Panc1 (cell line): ENCODE measurements around the gene ASPHD1. TPM values are rescaled to one million over a fixed set of nuclear protein-coding genes. Genes with fewer than 3 reads are reported as not detected.

Source experiments
- ATAC-seq: fragments of 200-7000 bp; cut with Tn5 transposase; 2 replicates; pipeline ENCODE4 v1.9.1; 2020; ENCODE audit warnings: mild to moderate bottlenecking, moderate library complexity
- BruUV-seq: library from RNA; stranded (reverse); fragments of 400-500 nt; replicated peaks from 2 replicates; lab custom pipeline; 2021; lab: Mats Ljungman, UMichigan
- CTCF ChIA-PET: fragments of 300-600 bp; sonication (Branson Sonifier 250); formaldehyde crosslinking; loops from one replicate; lab custom pipeline; 2022; ENCODE audit warnings: antibody characterized with exemption; lab: Charles Lee
- POLR2A ChIA-PET: fragments of 300-600 bp; sonication (Branson Sonifier 250); formaldehyde crosslinking; loops from one replicate; lab custom pipeline; 2022; ENCODE audit warnings: antibody characterized with exemption; lab: Charles Lee
- DNase-seq: peaks from one replicate; pipeline ENCODE4 v3.0.0-alpha.2; 2010; ENCODE audit warnings: low read depth, low spot score
- H3K27ac ChIP-seq: 2 replicates; pipeline ENCODE4 v1.5.1; 2011; ENCODE audit warnings: mild to moderate bottlenecking, low read length, inconsistent platforms
- H3K27me3 ChIP-seq: fragments of 200-500 bp; sonication (Bioruptor generic); 2 replicates; pipeline ENCODE4 v1.6.0; 2014; ENCODE audit warnings: low read length, inconsistent platforms; ENCODE audit not compliant: control insufficient read depth, insufficient read depth
- H3K36me3 ChIP-seq: fragments of 200-500 bp; sonication (Bioruptor generic); 2 replicates; pipeline ENCODE4 v1.5.1; 2014; ENCODE audit warnings: inconsistent platforms, mild to moderate bottlenecking, low read length, moderate library complexity; ENCODE audit not compliant: control insufficient read depth, insufficient read depth
- H3K4me1 ChIP-seq: 2 replicates; pipeline ENCODE4 v1.5.1; 2011; ENCODE audit warnings: inconsistent platforms, mild to moderate bottlenecking, low read length, moderate library complexity; ENCODE audit not compliant: control insufficient read depth, insufficient read depth
- H3K4me3 ChIP-seq, 2 experiments: 2 replicates each; pipeline ENCODE4 v1.5.1; 2011 to 2012; ENCODE audit warnings: low read depth in 2 of 2, low read length in 2 of 2, mild to moderate bottlenecking in 2 of 2, inconsistent platforms in 1 of 2, moderate library complexity in 1 of 2
- H3K9me3 ChIP-seq: fragments of 200-500 bp; sonication (Bioruptor generic); 2 replicates; pipeline ENCODE4 v1.5.1; 2014; ENCODE audit warnings: low read depth, mild to moderate bottlenecking, inconsistent platforms, low read length, moderate library complexity; ENCODE audit not compliant: control insufficient read depth, insufficient read depth
- POLR2AphosphoS5 ChIP-seq: IDR thresholded peaks from 2 replicates; pipeline ENCODE4 v1.6.1; 2012; ENCODE audit warnings: mild to moderate bottlenecking, low read depth, low read length, moderate library complexity
- SIN3A ChIP-seq: IDR thresholded peaks from 2 replicates; pipeline ENCODE4 v1.6.1; 2012; ENCODE audit warnings: low read depth, mild to moderate bottlenecking, low read length, moderate library complexity, borderline replicate concordance; ENCODE audit not compliant: insufficient read depth
- TCF7L2 ChIP-seq: IDR thresholded peaks from 2 replicates; pipeline ENCODE4 v1.6.1; 2011; ENCODE audit warnings: mild to moderate bottlenecking, low read depth, low read length, inconsistent platforms
- in situ Hi-C: cut with HindIII; loops from 2 replicates; pipeline ENCODE4 v1.10.0; 2016; ENCODE audit warnings: low sequenced_read_pairs, low pct_unique_long_range_greater_than_20kb
- intact Hi-C: fragments of 100-400 bp; cut with micrococcal nuclease; formaldehyde crosslinking; loops from one replicate; pipeline ENCODE4 v1.10.0; 2022; ENCODE audit not compliant: unreplicated experiment
- total RNA-seq: library from RNA; stranded (reverse); gene quantifications from one replicate; pipeline ENCODE4 v1.2.1, GENCODE V29; 2021; ENCODE audit not compliant: unreplicated experiment
- TF ChIP-seq, protein P1 (sequence below): fragments of 450-650 bp; IDR thresholded peaks from 2 replicates; pipeline ENCODE4 v1.5.1; 2017; ENCODE audit warnings: mild to moderate bottlenecking
- TF ChIP-seq, protein P2 (sequence below), 2 experiments: IDR thresholded peaks; 2 replicates each; pipeline ENCODE4 v1.6.1; 2011 to 2012; ENCODE audit warnings: low read depth in 2 of 2, control low read depth in 1 of 2, low read length in 1 of 2, mild to moderate bottlenecking in 1 of 2, moderate library complexity in 1 of 2; ENCODE audit not compliant: insufficient read depth in 1 of 2

ASPHD1 gene
- total RNA-seq, 1 experiment from 2014 or later = 87.0 TPM

DNA sequence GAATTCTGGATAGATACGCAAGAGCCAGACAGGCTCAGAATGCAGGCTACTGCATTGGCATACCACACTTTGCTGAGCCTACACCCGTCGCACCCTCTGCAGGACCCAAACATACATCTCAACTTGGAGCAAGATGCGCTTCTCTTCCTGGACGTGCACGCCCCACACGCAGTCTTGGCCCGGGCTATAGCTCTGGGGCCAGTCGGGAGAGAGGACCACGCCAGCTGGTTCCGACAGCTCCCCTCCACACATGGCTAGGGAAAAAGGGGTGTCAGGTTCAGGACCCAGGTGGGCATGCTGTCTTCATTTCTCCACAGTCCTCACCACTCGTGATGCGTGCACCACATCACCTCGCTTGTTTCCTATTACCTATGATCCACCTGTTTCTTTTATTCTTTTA, 22.1 kb upstream of the ASPHD1 start:
- intact Hi-C loops = no loop called here
- no peaks in the 10 kb centered on the region for H3K4me1 ChIP-seq

DNA sequence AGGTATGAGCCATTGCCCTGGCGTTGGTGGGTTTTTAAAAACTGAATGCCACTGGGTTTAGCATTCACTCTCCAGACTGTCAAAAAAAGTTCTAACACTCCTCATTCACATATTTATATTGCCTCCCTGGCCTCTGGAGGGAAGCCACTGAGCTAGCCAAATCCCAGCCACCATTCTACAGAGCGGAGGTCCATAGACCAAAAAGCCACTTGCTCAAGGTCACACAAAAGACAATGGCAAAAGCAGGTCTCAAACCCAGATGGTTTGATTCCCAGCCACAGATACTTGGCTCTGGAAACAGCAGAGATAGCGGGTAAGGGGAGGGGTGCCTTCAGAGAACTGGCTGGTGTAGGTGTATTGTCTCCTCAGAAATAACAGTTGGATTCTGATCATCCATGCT, 19.2 kb upstream of the ASPHD1 start:
- Histone ChIP-seq H3K4me1 (no peaks in the 10 kb centered on the region), H3K4me3 (no peak overlapping the region), H3K9me3 (no peaks in the 10 kb centered on the region), H3K27me3 (no peaks in the 10 kb centered on the region), H3K27ac (no peak overlapping the region), H3K36me3 (no peaks in the 10 kb centered on the region)
- TF ChIP-seq, protein P1, sequence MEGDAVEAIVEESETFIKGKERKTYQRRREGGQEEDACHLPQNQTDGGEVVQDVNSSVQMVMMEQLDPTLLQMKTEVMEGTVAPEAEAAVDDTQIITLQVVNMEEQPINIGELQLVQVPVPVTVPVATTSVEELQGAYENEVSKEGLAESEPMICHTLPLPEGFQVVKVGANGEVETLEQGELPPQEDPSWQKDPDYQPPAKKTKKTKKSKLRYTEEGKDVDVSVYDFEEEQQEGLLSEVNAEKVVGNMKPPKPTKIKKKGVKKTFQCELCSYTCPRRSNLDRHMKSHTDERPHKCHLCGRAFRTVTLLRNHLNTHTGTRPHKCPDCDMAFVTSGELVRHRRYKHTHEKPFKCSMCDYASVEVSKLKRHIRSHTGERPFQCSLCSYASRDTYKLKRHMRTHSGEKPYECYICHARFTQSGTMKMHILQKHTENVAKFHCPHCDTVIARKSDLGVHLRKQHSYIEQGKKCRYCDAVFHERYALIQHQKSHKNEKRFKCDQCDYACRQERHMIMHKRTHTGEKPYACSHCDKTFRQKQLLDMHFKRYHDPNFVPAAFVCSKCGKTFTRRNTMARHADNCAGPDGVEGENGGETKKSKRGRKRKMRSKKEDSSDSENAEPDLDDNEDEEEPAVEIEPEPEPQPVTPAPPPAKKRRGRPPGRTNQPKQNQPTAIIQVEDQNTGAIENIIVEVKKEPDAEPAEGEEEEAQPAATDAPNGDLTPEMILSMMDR = no peak
- no peak for TF ChIP-seq TCF7L2
- no peak for TF ChIP-seq SIN3A
- TF ChIP-seq, protein P2, sequence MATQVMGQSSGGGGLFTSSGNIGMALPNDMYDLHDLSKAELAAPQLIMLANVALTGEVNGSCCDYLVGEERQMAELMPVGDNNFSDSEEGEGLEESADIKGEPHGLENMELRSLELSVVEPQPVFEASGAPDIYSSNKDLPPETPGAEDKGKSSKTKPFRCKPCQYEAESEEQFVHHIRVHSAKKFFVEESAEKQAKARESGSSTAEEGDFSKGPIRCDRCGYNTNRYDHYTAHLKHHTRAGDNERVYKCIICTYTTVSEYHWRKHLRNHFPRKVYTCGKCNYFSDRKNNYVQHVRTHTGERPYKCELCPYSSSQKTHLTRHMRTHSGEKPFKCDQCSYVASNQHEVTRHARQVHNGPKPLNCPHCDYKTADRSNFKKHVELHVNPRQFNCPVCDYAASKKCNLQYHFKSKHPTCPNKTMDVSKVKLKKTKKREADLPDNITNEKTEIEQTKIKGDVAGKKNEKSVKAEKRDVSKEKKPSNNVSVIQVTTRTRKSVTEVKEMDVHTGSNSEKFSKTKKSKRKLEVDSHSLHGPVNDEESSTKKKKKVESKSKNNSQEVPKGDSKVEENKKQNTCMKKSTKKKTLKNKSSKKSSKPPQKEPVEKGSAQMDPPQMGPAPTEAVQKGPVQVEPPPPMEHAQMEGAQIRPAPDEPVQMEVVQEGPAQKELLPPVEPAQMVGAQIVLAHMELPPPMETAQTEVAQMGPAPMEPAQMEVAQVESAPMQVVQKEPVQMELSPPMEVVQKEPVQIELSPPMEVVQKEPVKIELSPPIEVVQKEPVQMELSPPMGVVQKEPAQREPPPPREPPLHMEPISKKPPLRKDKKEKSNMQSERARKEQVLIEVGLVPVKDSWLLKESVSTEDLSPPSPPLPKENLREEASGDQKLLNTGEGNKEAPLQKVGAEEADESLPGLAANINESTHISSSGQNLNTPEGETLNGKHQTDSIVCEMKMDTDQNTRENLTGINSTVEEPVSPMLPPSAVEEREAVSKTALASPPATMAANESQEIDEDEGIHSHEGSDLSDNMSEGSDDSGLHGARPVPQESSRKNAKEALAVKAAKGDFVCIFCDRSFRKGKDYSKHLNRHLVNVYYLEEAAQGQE (IDR thresholded peaks at IDR 0.05; ENCODE audit: insufficient read depth in 1 of 2, low read depth in 2 of 2, low read length in 1 of 2) = no peak
- TF ChIP-seq POLR2AphosphoS5 = no peak
- no peak for ATAC-seq
- intact Hi-C loops (no loop called here), in situ Hi-C loops (no loop called here)
- DNase-seq = no peak
- no TSS peak for BruUV-seq
- POLR2A ChIA-PET = no interaction called here
- CTCF ChIA-PET = interaction anchor here (0.5 to 0.6 kb wide), 2 partner anchors 33 to 110 kb away, joined by 3 to 4 read pairs; no protein-coding TSS in a partner anchor

More for the DNA sequence above, 22.1 kb upstream of the ASPHD1 start:
- no TSS peak for BruUV-seq
- in situ Hi-C loops = no loop called here
- POLR2A ChIA-PET = interaction anchor here (0.7 kb wide), 1 partner anchor 22 kb away, joined by 7 read pairs; the partner anchor contains the start of gene ASPHD1
- H3K9me3 ChIP-seq = no peaks in the 10 kb centered on the region
- CTCF ChIA-PET = interaction anchor here (0.7 kb wide), 1 partner anchor 29 kb away, joined by 4 read pairs; no protein-coding TSS in a partner anchor
- TF ChIP-seq, protein P1 = no peak
- TF ChIP-seq TCF7L2 (no peak), SIN3A (no peak), POLR2AphosphoS5 (no peak)
- TF ChIP-seq, protein P2 (IDR thresholded peaks at IDR 0.05; ENCODE audit: insufficient read depth in 1 of 2, low read depth in 2 of 2, low read length in 1 of 2) = no peak
- no peaks in the 10 kb centered on the region for H3K27me3 ChIP-seq
- ATAC-seq = 0 out of 2 replicates have a peak, but pooled peaks have one; percentile 28
- H3K36me3 ChIP-seq = no peaks in the 10 kb centered on the region
- no peak overlapping the region for H3K27ac ChIP-seq
- DNase-seq = no peak
- H3K4me3 ChIP-seq = no peak overlapping the region
